Activated CD4-positive, alpha-beta T cell treated with anti-CD3 and anti-CD28 coated beads, Interleukin-2, amount 10 ng/mL, durations not matched to agents 24 days and 14 days (primary cell): Measurements from ENCODE around the gene TMED8. TPM values are rescaled to one million over a fixed set of nuclear protein-coding genes. Genes with fewer than 3 reads are reported as not detected.
"Not testable (repeated sequence)": the region's sequence is repeated elsewhere in the genome, so short reads cannot be mapped to it uniquely, and the experiment has no call there.

Source experiments
- DNase-seq: peaks from one replicate; pipeline ENCODE4 v3.0.0; 2022
- H3K27ac Mint-ChIP-seq: one replicate; pipeline ENCODE4 v1.8.0; 2022; ENCODE audit warnings: mild to moderate bottlenecking, mixed read lengths
- H3K27me3 Mint-ChIP-seq: one replicate; pipeline ENCODE4 v1.8.0; 2022; ENCODE audit warnings: mixed read lengths
- H3K36me3 Mint-ChIP-seq: one replicate; pipeline ENCODE4 v1.8.0; 2022; ENCODE audit warnings: low read depth, mild to moderate bottlenecking, mixed read lengths
- H3K4me1 Mint-ChIP-seq: one replicate; pipeline ENCODE4 v1.8.0; 2021; ENCODE audit warnings: mixed read lengths
- H3K4me3 Mint-ChIP-seq: one replicate; pipeline ENCODE4 v1.8.0; 2022; ENCODE audit warnings: mild to moderate bottlenecking, moderate library complexity, mixed read lengths
- H3K9me3 Mint-ChIP-seq: one replicate; pipeline ENCODE4 v1.8.0; 2021; ENCODE audit warnings: mixed read lengths
- intact Hi-C: fragments of 100-400 bp; cut with micrococcal nuclease; formaldehyde crosslinking; loops from one replicate; pipeline ENCODE4 v1.15.1; 2023
- total RNA-seq: library from RNA; stranded (reverse); gene quantifications from 2 replicates; pipeline ENCODE4 v1.2.3, GENCODE V29; 2022

The TMED8 gene
- total RNA-seq, 1 donor from 2014 or later, result 31.1 TPM

- H3K27me3 Mint-ChIP-seq, result no peaks in the 10 kb centered on the region
- DNase-seq, result no peak
- no peaks in the 10 kb centered on the region for H3K9me3 Mint-ChIP-seq
- peaks cover 13% of the 10 kb centered on the region for H3K4me1 Mint-ChIP-seq
- intact Hi-C loops, result loop anchor here (5.0 kb wide), 2 partner anchors 228 to 282 kb away; no protein-coding TSS in a partner anchor
- H3K36me3 Mint-ChIP-seq, result no peaks in the 10 kb centered on the region
- H3K4me3 Mint-ChIP-seq, result no peak overlapping the region
- no peak overlapping the region for H3K27ac Mint-ChIP-seq
Measured at GRCh38 chr14:77324289-77324688, 52.6 kb downstream of the TMED8 start.

- Mint-ChIP-seq H3K4me3 (no peak overlapping the region), H3K4me1 (peaks cover 14% of the 10 kb centered on the region), H3K9me3 (no peaks in the 10 kb centered on the region)
Measured at GRCh38 chr14:77323571-77323970, 53.3 kb downstream of the TMED8 start.

DNA sequence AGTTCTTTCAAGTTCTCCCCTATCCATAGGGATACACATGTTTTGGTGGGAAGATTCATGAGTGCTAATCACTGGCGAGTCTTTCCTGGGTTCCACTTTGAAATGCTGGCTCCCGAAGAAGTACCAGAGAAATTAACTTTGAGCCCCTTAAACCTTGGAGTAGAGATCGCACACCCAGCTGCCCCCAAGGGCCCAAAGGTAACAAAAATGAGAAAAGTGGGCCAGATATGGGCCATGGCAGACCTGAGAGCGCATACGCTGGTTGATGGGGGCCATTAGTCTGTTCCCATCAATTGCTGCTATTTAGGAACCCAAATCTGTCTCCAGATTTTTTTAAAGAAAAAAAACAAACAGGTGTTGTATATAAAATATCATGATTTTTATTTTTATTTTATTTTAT, 53.9 kb downstream of the TMED8 start:
- Mint-ChIP-seq H3K27ac (no peak overlapping the region), H3K9me3 (no peaks in the 10 kb centered on the region), H3K4me3 (no peak overlapping the region), H3K27me3 (no peaks in the 10 kb centered on the region), H3K36me3 (no peaks in the 10 kb centered on the region), H3K4me1 (peaks cover 14% of the 10 kb centered on the region)
- no peak for DNase-seq
- intact Hi-C loops, result loop anchor here (5.0 kb wide), 2 partner anchors 229 to 281 kb away; no protein-coding TSS in a partner anchor

More at GRCh38 chr14:77323571-77323970, 53.3 kb downstream of the TMED8 start:
- Mint-ChIP-seq H3K36me3 (no peaks in the 10 kb centered on the region), H3K27me3 (no peaks in the 10 kb centered on the region), H3K27ac (no peak overlapping the region)
- DNase-seq, result no peak
- intact Hi-C loops, result loop anchor here (5.0 kb wide), 2 partner anchors 229 to 281 kb away; no protein-coding TSS in a partner anchor

GRCh38 chr14:77322250-77322902, 54.5 kb downstream of the TMED8 start:
- Mint-ChIP-seq H3K4me1 (peaks cover 14% of the 10 kb centered on the region), H3K9me3 (no peaks in the 10 kb centered on the region), H3K4me3 (peak overlapping the region; percentile 96), H3K27me3 (no peaks in the 10 kb centered on the region), H3K27ac (peak overlapping the region; percentile 99), H3K36me3 (no peaks in the 10 kb centered on the region)
- DNase-seq, result peak; percentile 59
- intact Hi-C loops, result loop anchor here (5.0 kb wide), 2 partner anchors 230 to 280 kb away; no protein-coding TSS in a partner anchor

DNA sequence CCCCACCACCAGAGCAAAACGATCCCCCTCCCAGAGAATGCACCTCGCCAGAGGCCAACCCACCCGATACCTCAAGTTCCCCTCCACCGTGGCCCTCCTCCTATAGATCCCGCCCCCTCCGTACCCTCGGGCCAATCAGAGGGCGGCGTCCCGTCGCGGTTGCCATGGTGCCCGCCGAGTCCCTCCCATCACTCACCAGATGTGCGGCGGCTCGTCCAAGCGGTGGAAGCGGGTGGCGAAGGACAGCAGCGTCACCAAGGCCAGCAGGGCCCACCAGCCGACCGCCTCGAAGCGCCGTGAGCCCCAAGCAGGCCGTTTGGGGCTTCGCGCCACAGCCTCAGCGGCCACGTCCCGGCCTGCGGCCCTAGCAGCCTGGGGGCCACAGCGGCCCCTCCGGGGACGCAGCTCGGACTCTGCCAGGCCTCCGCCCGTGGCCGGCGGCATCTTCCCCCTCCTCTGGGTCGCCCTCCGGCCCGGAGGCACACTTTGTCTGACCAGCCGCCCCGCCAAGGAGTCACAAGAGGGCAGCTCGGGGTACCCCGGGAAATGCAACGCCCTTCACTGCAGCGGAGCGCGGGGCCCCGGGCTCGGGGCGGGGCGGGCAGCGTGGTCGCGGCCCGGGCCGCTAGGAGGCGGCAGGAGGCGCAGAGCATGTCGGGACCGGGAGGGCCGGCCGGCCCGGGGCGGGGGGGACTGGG, 56.5 kb downstream of the TMED8 start, which contains the start of gene POMT2:
Gene POMT2, minus strand, starts transcription at position 646 of the 698 bp plus-strand sequence. Its CDS starts 202 bp downstream, at position 444.
- peak within 1 kb of the TSS; percentile 96 for H3K4me3 Mint-ChIP-seq
- peak; percentile 98 for DNase-seq
- no peaks in the 10 kb centered on the region for H3K9me3 Mint-ChIP-seq
- H3K36me3 Mint-ChIP-seq, result no peaks in the 10 kb centered on the region
- peaks cover 14% of the 10 kb centered on the region for H3K4me1 Mint-ChIP-seq
- peak within 1 kb of the TSS; percentile 99 for H3K27ac Mint-ChIP-seq
- no peaks in the 10 kb centered on the region for H3K27me3 Mint-ChIP-seq
- intact Hi-C loops, result loop anchor here (1.0 to 5.0 kb wide), 6 partner anchors 232 to 1660 kb away; partner anchors contain the start of genes ADCK1, ERG28, SNW1 and SPTLC2

GRCh38 chr14:77319422-77319821, 57.5 kb downstream of the TMED8 start:
- Mint-ChIP-seq H3K9me3 (no peaks in the 10 kb centered on the region), H3K36me3 (no peaks in the 10 kb centered on the region), H3K4me3 (peak overlapping the region; percentile 17), H3K27me3 (no peaks in the 10 kb centered on the region), H3K27ac (no peak overlapping the region), H3K4me1 (peaks cover 14% of the 10 kb centered on the region)
- peak; percentile 56 for DNase-seq
- intact Hi-C loops, result no loop called here

GRCh38 chr14:77318756-77319155, 58.1 kb downstream of the TMED8 start:
- H3K9me3 Mint-ChIP-seq, H3K27me3 Mint-ChIP-seq, H3K4me3 Mint-ChIP-seq, H3K27ac Mint-ChIP-seq, intact Hi-C loops, H3K36me3 Mint-ChIP-seq, DNase-seq: not testable (repeated sequence)
- H3K4me1 Mint-ChIP-seq, result peaks cover 14% of the 10 kb centered on the region

GRCh38 chr14:77318006-77318553, 58.8 kb downstream of the TMED8 start:
- peaks cover 14% of the 10 kb centered on the region for H3K4me1 Mint-ChIP-seq
- H3K9me3 Mint-ChIP-seq, result no peaks in the 10 kb centered on the region
- H3K27me3 Mint-ChIP-seq, result no peaks in the 10 kb centered on the region
- no peaks in the 10 kb centered on the region for H3K36me3 Mint-ChIP-seq
- no peak overlapping the region for H3K27ac Mint-ChIP-seq
- intact Hi-C loops, result no loop called here
- no peak overlapping the region for H3K4me3 Mint-ChIP-seq
- DNase-seq, result no peak

- H3K9me3 Mint-ChIP-seq, result no peaks in the 10 kb centered on the region
- no peaks in the 10 kb centered on the region for H3K27me3 Mint-ChIP-seq
- no peak overlapping the region for H3K4me3 Mint-ChIP-seq
- DNase-seq, result peak; percentile 55
- H3K36me3 Mint-ChIP-seq, result no peaks in the 10 kb centered on the region
- intact Hi-C loops, result loop anchor here (1.0 kb wide), 3 partner anchors 14 to 219 kb away; partner anchors contain the start of gene CIPC
- H3K4me1 Mint-ChIP-seq, result peaks cover 9% of the 10 kb centered on the region
- H3K27ac Mint-ChIP-seq, result no peak overlapping the region
Measured at GRCh38 chr14:77316872-77317301, 60.0 kb downstream of the TMED8 start.

- H3K4me1 Mint-ChIP-seq, result peaks cover 8% of the 10 kb centered on the region
- H3K4me3 Mint-ChIP-seq, result no peak overlapping the region
- H3K9me3 Mint-ChIP-seq, result no peaks in the 10 kb centered on the region
- no peaks in the 10 kb centered on the region for H3K27me3 Mint-ChIP-seq
- no peak for DNase-seq
- intact Hi-C loops, result loop anchor here (1.0 kb wide), 3 partner anchors 13 to 218 kb away; partner anchors contain the start of gene CIPC
- no peak overlapping the region for H3K27ac Mint-ChIP-seq
- no peaks in the 10 kb centered on the region for H3K36me3 Mint-ChIP-seq
Measured at GRCh38 chr14:77316195-77316505, 60.7 kb downstream of the TMED8 start.

DNA sequence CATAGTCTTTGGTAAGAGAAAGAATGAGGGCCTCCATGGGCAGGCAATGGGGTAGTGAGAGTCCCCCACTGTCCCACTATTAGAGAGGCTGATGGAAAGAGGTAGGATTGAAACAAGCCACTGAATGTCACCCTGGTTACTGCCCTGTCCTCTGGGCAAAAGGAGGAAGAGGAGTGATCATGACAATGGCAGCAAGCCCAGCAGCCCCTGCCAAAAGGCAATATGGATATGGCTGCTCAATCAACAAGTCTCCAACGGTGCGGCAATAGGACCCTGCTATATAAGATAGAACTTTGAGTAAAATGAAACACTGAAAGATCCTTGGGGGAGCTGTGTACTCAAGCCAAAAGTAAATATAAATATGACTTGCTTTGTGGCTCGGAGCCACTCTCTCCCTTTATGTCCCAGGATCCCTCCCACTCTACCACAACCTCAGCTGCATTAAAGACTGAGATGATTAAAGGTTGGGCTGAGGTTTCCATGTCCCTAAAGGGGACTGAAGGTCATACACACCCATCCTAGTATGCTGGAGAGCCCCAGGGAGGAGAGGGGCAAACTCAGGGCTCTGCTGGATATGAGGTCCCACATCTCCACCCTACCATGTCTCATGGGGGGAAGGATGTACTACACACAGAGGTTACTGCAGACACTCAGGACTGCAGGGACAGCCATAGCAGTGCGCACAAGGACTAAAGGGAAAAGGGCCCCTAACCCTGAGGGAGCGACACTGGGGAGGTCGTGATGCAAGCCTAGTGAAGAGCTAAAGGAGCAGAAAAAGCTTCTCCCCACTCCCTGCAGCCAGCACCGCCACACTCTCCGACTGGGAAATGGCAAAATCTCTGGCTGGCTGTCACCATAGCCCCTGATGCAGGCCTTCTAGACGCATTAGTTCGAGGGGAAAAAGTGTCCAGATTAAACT, 62.1 kb downstream of the TMED8 start:
- intact Hi-C loops, result no loop called here
- no peak overlapping the region for H3K27ac Mint-ChIP-seq
- peaks cover 4% of the 10 kb centered on the region for H3K4me1 Mint-ChIP-seq

GRCh38 chr14:77314043-77314442, 62.9 kb downstream of the TMED8 start:
- intact Hi-C loops, result no loop called here
- Mint-ChIP-seq H3K27me3 (no peaks in the 10 kb centered on the region), H3K9me3 (no peaks in the 10 kb centered on the region), H3K4me1 (peaks cover under 1% of the 10 kb centered on the region), H3K4me3 (no peak overlapping the region), H3K27ac (no peak overlapping the region), H3K36me3 (no peaks in the 10 kb centered on the region)
- DNase-seq, result no peak

More for the DNA sequence above, 62.1 kb downstream of the TMED8 start:
- H3K36me3 Mint-ChIP-seq, result no peaks in the 10 kb centered on the region
- H3K27me3 Mint-ChIP-seq, result no peaks in the 10 kb centered on the region
- H3K4me3 Mint-ChIP-seq, result no peak overlapping the region
- no peak for DNase-seq
- H3K9me3 Mint-ChIP-seq, result no peaks in the 10 kb centered on the region

GRCh38 chr14:77313371-77313770, 63.5 kb downstream of the TMED8 start:
- DNase-seq, result no peak
- intact Hi-C loops, result no loop called here
- Mint-ChIP-seq H3K4me1 (no peaks in the 10 kb centered on the region), H3K9me3 (no peaks in the 10 kb centered on the region), H3K27me3 (no peaks in the 10 kb centered on the region), H3K36me3 (no peaks in the 10 kb centered on the region), H3K27ac (no peak overlapping the region), H3K4me3 (no peak overlapping the region)
